Bone marrow (tissue), 2 donors: ENCODE measurements around the gene FOXI3.
"Not testable (repeated sequence)": the region's sequence is repeated elsewhere in the genome, so short reads cannot be mapped to it uniquely, and the experiment has no call there.

Source experiments
- DNase-seq, 2 donors: peaks; one replicate each; lab custom pipeline; 2025; lab: John Stamatoyannopoulos, UW

The FOXI3 gene

GRCh38 chr2:88442061-88442460, 10.4 kb downstream of the FOXI3 start:
- no peak for DNase-seq

- no peak for DNase-seq
These were observed 15.5 kb downstream of the FOXI3 start for GRCh38 chr2:88437010-88437409.

- no peak for DNase-seq
These were observed 22.6 kb downstream of the FOXI3 start for GRCh38 chr2:88429929-88430328.

DNA sequence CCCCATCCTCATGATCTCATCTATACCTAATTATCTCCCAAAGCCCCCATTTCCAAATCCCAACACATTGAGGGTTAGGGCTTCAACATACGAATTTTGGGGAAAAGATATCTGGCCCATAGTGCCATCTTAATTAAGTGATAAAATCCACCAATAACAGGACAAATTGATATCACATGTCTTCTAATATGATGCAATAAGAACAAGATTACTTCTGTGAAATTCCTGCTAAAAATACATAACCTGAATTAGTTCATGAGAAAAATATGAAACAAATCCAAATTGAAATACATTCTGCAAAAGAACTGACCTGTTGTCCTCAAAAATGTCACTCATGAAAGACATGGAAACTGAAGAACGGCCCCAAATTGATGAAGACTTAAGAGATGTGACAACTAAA, 28.8 kb downstream of the FOXI3 start:
- no peak for DNase-seq

- DNase-seq, result not testable (repeated sequence)
These were observed 33.4 kb downstream of the FOXI3 start for GRCh38 chr2:88419051-88419450.

GRCh38 chr2:88416016-88416663, 36.4 kb downstream of the FOXI3 start:
- DNase-seq, result no peak

- not testable (repeated sequence) for DNase-seq
These were observed 43.6 kb downstream of the FOXI3 start for GRCh38 chr2:88408870-88409269.

GRCh38 chr2:88400037-88400767, 52.3 kb downstream of the FOXI3 start:
- no peak for DNase-seq

- no peak for DNase-seq
These were observed 54.3 kb downstream of the FOXI3 start for GRCh38 chr2:88398180-88398579.
